Measurements from ENCODE around the gene KIFC3. TPM values are rescaled to one million over a fixed set of nuclear protein-coding genes. Genes with fewer than 3 reads are reported as not detected.
A peak's percentile ranks its signal among the peaks of the same experiment; 100 is the strongest.

The KIFC3 gene
- total and polyA plus RNA-seq, 2 of the 13 experiments (the other 11 are each of a cell fraction or from before 2014, with no cell fraction given), result 42.1 to 45.3 TPM

DNA sequence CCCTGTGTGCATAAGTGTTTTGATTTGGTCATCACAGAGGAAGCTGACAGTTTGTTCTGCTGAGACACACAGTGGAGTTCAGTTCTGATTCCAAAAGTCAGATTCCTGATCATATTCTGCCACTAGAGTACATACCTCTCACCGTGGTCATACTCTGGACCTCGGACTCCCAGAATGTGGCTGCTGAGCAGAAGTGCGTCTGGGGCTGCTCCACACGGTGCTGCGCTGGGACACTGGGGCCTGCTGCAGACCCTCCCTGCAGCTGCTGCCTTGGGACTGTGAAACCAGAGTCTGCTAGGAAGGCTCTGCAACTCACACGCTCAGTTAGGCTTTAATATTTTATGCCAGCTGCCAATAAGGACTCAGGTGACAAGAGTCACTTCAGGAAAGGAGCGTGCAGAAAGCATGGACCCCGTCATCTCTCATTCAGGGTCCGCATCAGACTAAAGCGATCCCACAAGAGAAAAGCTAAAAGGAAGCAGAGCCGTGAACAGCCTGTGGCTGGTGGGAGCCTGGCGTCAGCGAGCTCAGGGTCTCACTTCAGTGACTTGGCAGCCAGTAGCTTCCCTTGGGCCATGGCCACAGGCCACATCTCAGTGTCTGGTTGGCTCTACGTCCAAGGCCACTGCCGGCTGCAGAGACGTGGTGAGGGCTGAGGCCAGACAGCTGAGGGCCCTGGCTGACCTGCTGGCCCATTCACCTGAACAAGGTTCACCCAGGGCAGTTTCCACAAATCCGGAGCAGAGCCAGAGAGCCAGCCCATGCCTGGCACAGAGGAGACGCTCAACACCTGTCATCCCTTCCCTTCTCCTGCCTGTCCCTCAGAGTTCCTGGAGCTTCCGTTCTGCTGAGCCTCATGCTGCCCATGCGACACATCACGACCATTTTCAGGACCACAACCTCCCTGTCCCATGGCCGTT is 24.7 kb upstream of the KIFC3 start (continued):
- TF ChIP-seq, protein P1, sequence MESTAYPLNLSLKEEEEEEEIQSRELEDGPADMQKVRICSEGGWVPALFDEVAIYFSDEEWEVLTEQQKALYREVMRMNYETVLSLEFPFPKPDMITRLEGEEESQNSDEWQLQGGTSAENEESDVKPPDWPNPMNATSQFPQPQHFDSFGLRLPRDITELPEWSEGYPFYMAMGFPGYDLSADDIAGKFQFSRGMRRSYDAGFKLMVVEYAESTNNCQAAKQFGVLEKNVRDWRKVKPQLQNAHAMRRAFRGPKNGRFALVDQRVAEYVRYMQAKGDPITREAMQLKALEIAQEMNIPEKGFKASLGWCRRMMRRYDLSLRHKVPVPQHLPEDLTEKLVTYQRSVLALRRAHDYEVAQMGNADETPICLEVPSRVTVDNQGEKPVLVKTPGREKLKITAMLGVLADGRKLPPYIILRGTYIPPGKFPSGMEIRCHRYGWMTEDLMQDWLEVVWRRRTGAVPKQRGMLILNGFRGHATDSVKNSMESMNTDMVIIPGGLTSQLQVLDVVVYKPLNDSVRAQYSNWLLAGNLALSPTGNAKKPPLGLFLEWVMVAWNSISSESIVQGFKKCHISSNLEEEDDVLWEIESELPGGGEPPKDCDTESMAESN (CRISPR knock-in tag; conservative IDR thresholded peaks at IDR 0.05), result peak; percentile 73
- TF ChIP-seq SNAPC4 (CRISPR knock-in tag; IDR thresholded peaks at IDR 0.05) (no peak), KDM5A (IDR thresholded peaks at IDR 0.05; ENCODE audit: borderline replicate concordance, low read length) (no peak), ARNTL (CRISPR knock-in tag; IDR thresholded peaks at IDR 0.05) (peak; percentile 71; the same call in 1 of the 2 replicates), KAT8 (CRISPR knock-in tag; IDR thresholded peaks at IDR 0.05) (peak; percentile 67), ZBTB49 (CRISPR knock-in tag; IDR thresholded peaks at IDR 0.05; ENCODE audit: borderline replicate concordance) (0 out of 2 replicates have a peak, but pooled peaks have one; percentile 70), SNAPC2 (CRISPR knock-in tag; IDR thresholded peaks at IDR 0.05) (peak; percentile 65; the same call in 1 of the 2 replicates), ZNF331 (CRISPR knock-in tag; IDR thresholded peaks at IDR 0.05) (peak; percentile 75), ZNF577 (CRISPR knock-in tag; IDR thresholded peaks at IDR 0.05; ENCODE audit: borderline replicate concordance, low read depth) (no peak), GLI4 (CRISPR knock-in tag; IDR thresholded peaks at IDR 0.05; ENCODE audit: borderline replicate concordance) (peak; percentile 67; the same call in 1 of the 2 replicates), ATRX (CRISPR knock-in tag; IDR thresholded peaks at IDR 0.05; ENCODE audit: borderline replicate concordance) (no peak), AFF4 (CRISPR knock-in tag; IDR thresholded peaks at IDR 0.05) (no peak; the same call in 1 of the 2 replicates), ZIK1 (CRISPR knock-in tag; IDR thresholded peaks at IDR 0.05; ENCODE audit: borderline replicate concordance, low read depth) (0 out of 2 replicates have a peak, but pooled peaks have one; percentile 19), PHF8 (CRISPR knock-in tag; IDR thresholded peaks at IDR 0.05) (peak; percentile 65)

Data from HepG2 (cell line).